NT2/D1 (cell line): ENCODE data around the gene MAML2.

Experiments used
- SUZ12 ChIP-seq: IDR thresholded peaks from 2 replicates; pipeline ENCODE4 v1.6.1; 2011; ENCODE audit not compliant: insufficient read length, insufficient read depth; ENCODE audit errors: extremely low read depth
- YY1 ChIP-seq: IDR thresholded peaks from 2 replicates; pipeline ENCODE4 v1.6.1; 2011; ENCODE audit not compliant: insufficient read length, insufficient read depth

GRCh38 chr11:96187822-96188221, 155.2 kb downstream of the MAML2 start:
- TF ChIP-seq YY1, result no peak
- no peak for TF ChIP-seq SUZ12
